CD4-positive, alpha-beta T cell treated with Interferon gamma for 1 hour (primary cell): ENCODE data around the gene CNOT6L.

Experiments used
- DNase-seq: peaks from one replicate; pipeline ENCODE4 v3.0.0-alpha.2; 2020

CNOT6L gene

GRCh38 chr4:77818602-77819403 is at the start of gene CNOT6L:
Gene CNOT6L, minus strand, starts transcription at chr4:77819368. Its CDS starts 60 bp downstream, at chr4:77819308.
- peak; percentile 89 for DNase-seq

- DNase-seq = no peak
Observed at GRCh38 chr4:77865259-77865658, 46.1 kb upstream of the CNOT6L start.

GRCh38 chr4:77863341-77863740 is 44.2 kb upstream of the CNOT6L start:
- peak; percentile 22 for DNase-seq

GRCh38 chr4:77862478-77863216 is 43.5 kb upstream of the CNOT6L start, which contains the start of gene MRPL1:
Gene MRPL1, plus strand, starts transcription at chr4:77862830. Its CDS starts 19 bp downstream, at chr4:77862849.
- DNase-seq = peak; percentile 91

GRCh38 chr4:77861495-77861894 is 42.3 kb upstream of the CNOT6L start:
- no peak for DNase-seq

- no peak for DNase-seq
Observed at GRCh38 chr4:77859256-77859655, 40.1 kb upstream of the CNOT6L start.

GRCh38 chr4:77856152-77856551 is 37.0 kb upstream of the CNOT6L start:
- DNase-seq = no peak

- peak; percentile 43 for DNase-seq
Observed at GRCh38 chr4:77854431-77855111, 35.4 kb upstream of the CNOT6L start.

- DNase-seq = peak; percentile 78
Observed at GRCh38 chr4:77852892-77853495, 33.8 kb upstream of the CNOT6L start.

GRCh38 chr4:77849278-77849965 is 30.3 kb upstream of the CNOT6L start:
- no peak for DNase-seq

GRCh38 chr4:77848508-77848907 is 29.3 kb upstream of the CNOT6L start:
- no peak for DNase-seq

GRCh38 chr4:77845929-77846328 is 26.8 kb upstream of the CNOT6L start:
- no peak for DNase-seq

- DNase-seq = no peak
Observed at GRCh38 chr4:77845400-77845799, 26.2 kb upstream of the CNOT6L start.

GRCh38 chr4:77844363-77844762 is 25.2 kb upstream of the CNOT6L start:
- no peak for DNase-seq

- no peak for DNase-seq
Observed at GRCh38 chr4:77843628-77844027, 24.5 kb upstream of the CNOT6L start.

GRCh38 chr4:77834403-77834802 is 15.2 kb upstream of the CNOT6L start:
- DNase-seq = no peak

GRCh38 chr4:77833126-77833724 is 14.1 kb upstream of the CNOT6L start:
- DNase-seq = no peak

- DNase-seq = no peak
Observed at GRCh38 chr4:77827343-77827742, 8.2 kb upstream of the CNOT6L start.

GRCh38 chr4:77826275-77826674 is 7.1 kb upstream of the CNOT6L start:
- DNase-seq = no peak

GRCh38 chr4:77821775-77822174 is 2.6 kb upstream of the CNOT6L start:
- peak; percentile 54 for DNase-seq

GRCh38 chr4:77820649-77821561 is 1.7 kb upstream of the CNOT6L start:
- no peak for DNase-seq
